ENCODE data around the gene NTM.

Gene NTM

DNA sequence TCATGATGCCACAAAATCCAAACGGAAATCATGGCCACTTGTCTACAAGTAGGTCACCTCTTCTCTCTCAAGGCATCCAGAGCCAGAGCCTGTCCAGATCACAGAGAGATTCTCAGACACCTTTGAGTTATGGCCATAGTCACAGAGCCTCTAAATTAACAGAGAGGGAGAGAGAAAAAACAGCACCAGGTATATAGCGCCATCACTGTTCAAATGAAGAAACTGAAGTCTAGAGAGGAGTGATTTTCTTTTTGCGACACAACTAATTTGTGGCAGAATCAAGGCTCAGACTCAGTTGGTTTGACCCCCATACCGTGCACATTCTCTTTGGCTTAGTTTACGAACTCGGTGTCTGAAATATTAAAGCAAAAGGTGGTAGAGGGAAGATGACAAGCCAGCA is 512.9 kb downstream of the NTM start:
- no peak for DNase-seq

DNA sequence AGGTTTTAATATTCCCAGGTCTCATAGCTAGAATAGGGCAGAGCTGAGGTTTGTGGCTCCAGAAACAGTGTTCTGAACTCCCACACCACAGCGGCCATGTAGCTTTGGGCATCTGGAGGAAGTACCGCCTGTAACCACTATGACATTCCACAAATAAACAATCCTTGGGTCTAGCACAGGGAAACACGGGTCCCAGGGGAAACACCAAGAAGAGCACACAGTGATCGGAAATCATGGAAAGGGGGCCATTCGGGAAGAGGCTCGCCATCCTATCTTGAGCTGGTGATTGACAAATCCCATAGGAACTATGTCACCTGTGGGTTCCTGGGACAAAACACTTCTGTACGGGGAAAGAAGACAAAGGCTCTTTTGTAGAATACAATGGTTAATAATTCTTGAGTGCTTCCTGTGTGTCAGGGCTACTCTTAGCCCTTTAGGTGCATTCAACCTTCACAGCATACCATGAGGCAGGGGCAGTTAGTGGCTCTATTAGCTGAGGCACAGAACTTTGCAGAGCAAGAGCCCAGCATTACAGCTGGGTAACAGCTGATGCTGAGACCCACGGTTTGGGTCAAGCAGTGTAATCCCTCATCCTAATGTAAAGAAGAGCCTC is 514.2 kb downstream of the NTM start:
- no peak for DNase-seq

DNA sequence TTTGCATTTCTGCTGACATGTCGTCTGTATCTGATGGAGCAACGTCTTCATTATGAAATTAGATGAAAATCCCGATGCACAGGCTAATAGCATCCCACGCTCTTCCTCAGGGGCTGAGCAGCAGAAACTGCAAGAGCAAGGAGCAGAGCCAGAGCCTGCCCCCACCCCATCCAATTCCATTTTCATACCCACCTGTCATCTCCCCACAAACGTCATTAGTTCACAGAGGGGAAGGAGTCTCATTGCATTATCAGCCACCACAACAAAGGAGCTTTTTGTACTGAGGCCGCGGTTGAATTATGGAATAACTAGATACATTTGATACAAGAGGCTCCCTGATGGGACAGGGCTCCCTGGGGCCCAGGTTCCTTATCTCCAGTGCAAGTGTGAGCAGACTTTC is 515.0 kb downstream of the NTM start:
- no peak for DNase-seq

DNA sequence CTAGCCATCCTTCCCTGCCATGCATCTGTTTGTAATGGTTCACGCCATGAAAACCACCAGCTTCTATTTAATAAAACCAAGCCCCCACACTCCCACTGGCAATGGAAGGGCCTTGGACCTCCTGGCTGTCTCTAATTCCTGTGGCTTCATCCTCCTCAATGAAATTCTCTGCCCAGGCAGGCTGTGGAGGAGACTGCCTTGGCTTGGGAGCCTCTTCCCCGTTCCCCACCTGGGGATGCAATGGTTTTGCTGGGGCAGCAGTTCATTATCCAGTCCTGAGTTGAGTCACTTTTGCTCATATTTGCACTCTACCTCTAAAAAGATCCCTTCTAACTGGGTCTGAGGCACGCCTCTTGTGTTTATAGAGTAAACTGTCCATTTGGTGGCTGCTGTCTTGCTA is 515.8 kb downstream of the NTM start:
- DNase-seq: no peak

DNA sequence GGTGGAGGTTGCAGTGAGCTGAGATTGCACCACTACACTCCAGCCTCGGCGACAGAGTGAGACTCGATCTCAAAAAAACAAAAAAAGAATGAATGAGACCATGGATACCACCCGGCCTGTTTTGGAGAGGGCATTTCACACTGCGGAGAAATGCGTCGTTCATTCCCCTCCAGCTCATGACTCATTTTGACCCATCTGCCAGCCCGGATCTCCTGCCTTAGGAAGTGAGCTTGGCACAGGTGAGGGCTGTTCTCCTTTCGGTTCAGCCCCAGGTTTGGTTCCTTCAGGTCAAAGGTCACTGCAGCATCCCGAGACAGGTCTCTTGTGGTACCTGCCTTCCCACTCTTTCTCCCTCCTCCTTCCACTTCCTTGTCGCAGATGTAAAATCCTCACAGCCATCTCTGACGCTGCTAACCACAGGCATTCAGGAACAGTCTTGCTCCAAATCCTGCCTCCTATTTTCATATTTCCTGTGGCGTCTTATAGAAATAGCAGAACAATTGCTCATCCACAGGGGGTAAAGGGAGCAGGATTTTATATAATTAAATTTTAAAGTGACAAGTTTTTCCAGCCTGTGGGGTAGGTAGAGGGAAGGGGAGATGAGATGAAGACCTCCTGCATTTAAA is 517.9 kb downstream of the NTM start:
- no peak for DNase-seq

DNA sequence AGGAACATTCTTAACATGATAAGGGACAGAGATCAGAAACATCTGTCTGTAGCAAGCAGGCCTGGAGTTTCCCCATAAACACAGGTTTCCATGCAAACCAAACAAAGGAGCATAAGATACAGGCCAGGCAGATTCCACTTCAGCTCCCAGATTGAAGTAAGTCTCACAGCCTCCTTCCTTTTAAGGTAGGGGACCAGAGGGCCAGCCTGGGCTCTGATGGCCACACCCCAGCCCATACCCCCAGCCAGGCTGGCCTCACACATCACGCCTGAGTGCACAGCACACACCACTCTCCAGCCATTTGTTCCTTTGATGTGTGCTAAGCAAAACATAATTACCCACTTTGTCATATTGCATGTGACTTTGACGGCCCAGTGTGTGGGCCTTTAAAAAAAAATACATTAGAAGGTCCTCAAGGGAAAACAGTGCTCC is 518.7 kb downstream of the NTM start:
- DNase-seq: no peak

DNA sequence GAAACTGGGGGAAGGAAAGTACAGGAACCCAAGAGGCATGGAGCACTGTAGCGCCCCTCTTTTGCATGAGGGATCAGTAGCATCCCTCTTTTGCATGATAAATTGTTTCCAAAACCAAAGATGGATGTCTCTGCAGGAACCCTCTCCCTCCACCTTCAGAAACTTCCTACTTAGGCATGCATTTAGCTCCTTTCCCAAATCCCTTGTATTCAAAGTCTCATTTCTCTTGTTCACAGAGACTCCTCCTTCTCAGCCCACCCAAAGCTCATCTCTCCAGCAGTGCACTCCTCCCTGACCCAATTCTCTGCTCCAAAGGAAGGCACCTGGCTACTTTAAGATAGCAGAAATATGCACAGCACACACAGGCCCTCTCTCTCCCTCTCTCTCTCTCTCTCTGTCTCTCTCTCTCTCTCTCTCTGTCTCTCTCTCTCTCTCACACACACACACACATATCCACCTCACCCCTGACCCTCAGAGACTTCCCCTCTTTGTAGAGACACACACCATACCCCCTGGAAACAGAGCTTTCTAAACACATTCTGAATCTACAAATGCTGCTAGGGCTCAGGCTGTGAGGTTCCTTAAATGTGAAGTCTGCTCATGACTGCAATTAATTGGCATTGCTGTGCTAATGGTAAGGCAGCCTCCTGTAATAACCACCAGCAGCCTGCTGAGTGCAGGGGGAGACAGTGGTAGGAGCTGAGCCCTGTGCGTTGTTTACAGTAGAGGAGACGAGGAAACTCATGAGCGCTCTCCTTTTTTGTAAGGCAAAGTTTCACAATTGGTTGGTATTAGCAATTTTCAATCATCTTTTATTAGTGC is 519.6 kb downstream of the NTM start:
- DNase-seq: no peak

DNA sequence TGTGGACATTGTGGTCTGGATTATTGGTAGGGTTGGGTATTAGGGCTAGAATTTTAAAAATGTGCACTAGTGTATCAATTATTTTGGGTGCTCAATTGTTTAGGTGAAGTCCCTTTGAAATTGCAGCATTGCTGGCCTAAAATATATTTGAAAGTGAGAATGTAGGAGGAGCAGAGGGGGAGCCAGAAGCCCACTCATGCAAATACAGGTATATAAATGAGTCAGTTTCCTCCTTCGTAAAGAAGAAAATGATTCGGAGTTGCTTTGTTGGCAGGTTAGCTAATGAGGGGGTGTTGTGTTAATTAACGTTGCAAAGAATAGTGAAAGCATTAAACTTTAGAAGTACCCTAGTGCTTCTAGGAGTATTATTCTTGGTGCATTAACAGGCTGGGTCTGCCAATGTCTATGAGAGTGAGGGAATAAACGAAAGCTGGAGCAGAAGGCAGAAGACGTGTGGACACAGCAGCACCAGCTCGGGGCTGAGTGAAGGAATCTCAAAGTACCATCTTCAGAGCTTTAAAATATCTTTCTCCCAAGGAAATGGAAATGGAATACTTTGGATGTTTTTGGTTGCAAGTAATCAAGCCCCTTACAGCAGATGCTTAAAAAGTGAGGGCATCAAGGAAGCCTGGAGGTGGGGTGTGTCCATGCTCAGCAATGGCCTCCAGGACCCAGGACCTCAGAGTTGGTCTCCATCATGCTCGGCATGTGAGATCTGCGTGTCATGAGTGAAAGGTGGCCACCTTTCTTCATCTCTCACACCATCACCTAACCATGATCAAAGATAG is 522.9 kb downstream of the NTM start:
- no peak for DNase-seq

DNA sequence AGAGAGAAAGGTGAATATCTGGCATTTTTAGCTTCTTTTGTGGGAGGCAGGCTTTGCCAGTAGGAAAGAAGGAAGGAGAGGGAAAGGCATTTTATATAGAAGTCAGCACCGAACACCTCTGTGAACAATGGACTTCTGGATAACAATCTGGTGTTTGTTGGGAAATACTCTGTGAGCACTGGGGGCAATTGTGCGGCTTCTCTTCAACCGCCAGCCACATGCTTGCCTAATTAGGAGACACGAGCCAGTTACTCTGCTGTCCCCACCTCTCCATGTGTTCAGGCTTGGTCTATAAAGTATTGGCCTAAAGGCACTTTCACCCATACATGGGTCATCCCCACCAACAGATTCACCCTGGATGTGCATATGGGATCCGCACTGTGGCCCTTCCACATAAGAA is 523.6 kb downstream of the NTM start:
- no peak for DNase-seq

DNA sequence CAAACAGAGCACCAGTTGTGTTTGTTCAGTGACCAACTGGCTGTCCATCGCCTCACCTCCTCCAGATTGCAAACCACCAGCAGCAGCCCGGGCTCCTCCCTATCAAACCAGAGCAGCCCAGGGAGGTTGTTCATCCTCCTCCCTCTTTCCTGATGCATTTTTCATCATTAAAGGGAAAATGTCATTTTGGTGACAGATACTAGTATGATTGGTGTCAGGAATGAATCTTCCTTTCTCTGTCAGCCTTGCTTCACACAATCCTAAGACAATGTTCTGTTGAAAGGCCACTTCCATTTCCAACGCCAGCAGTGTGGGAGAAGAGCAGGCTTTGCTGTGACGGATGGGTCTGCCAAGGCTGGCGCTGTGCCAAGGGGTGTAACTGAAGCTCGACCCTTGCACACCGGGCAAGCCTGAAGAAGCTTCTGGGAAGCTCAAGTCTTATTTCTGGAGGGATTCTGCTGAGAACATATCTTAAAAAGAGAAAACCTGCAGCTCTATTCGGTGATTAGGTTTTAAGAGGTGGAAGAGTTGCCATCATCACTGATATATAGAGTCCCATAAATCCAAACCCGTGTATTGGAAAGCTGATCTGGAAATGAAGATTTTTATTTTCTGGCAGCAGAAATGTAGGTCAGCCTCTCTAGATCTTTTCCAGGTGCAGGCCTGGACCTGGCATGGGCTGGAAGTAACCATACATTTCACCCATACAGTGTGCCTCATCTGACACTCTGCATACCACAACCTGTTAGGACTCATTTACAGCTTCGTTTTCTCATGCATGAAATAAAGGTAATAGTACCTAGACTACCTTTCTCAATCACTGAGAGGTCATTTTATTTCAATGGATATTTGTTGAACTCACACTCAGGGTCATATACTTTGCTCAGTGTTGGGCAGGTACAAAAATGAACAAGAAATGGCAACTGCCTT is 524.5 kb downstream of the NTM start:
- DNase-seq: no peak

DNA sequence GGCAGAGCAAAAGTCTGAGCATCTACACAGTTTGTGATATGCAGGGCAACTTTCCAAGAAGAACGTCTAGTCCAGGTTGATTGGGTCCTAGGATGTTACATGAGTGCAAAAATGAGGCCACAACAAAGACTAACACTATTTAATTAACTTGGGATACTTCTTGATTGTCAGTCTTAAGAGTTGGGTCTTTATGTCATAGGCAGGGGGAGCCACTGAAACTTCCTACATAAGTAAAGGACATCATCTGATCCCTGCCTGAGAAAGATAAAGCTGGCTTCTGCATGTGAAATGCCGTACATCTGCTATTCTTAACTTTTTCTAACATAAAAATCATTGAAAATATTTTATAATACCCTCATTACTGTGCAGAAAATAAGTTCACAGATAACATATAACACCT is 525.5 kb downstream of the NTM start:
- no peak for DNase-seq

DNA sequence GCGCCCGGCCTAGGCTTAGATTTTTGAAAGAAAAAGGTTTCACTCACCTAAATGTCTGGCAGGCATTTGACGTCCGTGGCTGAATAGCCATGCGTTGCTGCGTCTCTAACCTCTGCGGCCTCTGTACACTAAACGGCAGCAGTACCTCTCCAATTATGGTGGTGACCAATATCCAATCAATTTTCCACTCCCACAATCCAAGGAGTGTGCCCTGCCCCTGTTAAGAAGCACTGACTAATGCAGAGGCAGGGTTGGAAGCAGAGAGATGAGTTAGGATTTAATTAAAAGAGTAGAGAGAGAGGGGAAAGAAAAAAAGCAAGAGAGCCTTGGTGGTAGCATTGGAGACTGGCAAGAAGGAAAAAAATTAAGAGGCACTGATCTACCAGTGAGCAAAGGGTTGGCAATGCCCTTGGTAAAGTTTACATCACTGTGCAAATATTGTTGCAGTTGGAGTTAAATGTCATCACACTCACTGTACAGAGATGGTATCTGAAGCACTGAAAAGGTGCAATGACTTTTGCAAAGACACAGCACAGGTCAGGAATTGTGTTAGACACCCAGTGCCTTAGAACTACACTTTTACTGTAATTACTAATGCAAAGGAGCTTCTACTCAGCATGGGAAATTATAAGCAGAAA is 526.7 kb downstream of the NTM start:
- DNase-seq: no peak

DNA sequence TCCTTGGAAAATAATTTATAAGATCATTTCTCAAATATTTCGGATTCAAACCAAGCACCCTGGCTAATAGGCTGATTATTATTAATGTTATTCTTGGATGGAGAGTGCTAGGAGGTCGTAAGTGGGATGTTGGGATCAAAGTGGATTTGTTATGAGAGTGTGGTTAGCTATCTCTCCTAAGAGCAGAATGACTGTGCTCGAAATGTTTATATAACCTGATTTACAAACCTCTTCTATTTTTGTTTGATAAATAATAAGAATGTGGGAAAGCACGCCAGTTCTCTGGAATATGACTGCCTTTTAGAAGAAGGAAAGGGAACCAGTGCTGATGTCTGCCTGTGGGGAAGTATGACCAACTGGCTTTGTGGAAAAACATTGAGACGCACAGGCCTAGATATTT is 527.5 kb downstream of the NTM start:
- no peak for DNase-seq

DNA sequence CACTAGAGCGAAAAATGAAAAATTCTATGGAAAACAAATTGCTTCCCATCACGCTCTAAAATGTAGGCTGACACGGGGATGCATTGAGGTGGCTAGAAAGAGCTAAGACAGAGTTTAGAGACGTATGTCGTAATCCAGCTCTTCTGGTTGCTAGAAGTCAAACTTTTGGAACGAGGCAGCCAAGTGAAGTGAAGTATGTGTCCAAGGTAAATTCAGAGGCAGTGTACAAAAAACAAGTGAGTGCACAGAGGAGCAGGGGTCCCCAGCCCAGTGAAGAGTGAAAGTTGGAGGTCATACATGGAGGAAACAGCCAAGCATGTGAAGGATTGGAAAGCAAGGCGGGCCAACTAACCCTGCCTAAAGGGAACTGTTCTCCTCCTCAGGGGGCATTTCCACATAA is 528.5 kb downstream of the NTM start:
- no peak for DNase-seq

DNA sequence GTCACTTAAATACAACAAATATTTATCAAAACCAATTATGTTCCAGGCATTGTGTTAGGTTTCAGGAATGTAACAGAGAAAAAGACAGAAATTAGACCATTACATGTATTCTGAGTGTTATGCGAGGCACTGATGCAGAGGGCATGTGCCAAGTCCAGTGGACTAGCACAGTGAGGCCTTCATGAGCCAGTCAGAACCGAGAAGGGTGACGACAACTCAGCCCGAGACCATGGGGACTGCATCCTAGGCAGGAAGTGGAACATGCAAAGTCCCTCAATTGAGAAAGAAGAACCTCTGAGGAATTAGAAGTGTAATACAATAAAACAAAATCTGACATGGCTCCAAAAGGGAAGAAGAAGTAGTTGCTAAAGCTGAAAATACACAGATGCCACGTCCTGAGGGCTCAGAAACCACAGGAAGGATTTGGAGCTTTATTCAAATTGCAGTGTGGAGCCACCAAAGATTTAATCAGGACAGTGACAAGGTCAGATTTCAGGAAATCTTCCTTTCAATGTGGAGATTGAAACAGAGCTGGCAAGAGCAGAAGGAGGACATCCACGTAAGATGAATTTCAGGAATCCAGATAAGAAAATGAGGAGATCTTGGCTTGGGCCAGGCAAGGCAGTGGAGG is 529.6 kb downstream of the NTM start:
- DNase-seq: peak; percentile 10 to 30 (median 27)

DNA sequence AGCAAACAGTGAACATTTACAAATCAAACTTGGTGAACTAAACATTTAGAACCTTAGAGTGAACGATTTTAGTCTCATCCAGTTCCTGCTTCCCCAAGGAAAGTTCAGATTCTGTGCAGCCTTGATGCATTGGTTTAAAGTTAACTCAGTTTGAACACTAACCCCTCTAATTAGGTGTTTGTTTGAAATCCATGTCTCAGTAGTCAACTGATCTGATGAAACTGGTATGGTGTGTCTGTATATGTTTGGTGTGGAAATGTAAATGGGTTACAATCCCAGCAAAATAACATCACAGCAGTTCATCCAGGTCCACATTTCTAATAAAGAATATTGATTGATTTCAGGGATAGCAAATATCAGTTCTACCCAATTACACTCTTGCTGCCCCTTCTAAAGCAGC is 532.0 kb downstream of the NTM start:
- no peak for DNase-seq

DNA sequence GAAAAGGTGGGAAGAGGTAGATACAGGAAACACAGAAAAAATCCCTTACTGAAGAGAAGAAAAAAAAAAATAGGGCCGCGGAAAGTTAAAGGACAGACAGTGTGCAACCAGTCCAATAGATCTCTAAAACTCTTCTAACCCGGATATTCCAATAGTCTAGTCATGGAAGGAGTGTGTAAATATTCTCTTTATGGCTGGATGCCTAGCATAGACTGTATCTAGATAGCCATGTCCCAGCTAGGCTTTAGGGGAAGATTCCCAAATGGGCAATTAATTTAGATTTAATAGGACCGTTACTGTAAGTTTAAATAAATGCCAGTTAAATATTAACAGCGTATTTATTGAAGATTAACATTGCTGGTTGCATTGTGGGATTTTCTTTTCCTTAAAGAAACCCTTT is 532.7 kb downstream of the NTM start:
- no peak for DNase-seq

DNA sequence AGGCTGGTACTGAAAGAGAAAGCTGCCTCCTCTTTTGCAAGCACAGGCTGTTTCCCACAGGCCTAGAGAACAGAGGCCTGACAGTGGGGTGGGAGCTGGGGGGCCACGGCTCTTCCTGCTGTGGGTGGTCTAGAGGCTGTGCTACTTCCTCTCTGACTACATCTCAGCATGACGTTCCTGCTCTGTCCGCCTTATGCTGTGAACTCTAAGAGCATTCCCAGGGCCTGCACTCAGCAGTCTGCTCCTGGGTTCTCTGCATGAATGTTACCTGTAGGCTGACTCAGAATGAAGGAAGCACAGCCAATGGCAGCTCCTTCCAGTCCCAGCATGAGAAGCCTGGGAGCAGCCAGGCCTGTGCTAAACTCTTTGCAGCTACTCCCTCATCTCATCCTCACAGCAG is 534.3 kb downstream of the NTM start:
- DNase-seq: no peak

DNA sequence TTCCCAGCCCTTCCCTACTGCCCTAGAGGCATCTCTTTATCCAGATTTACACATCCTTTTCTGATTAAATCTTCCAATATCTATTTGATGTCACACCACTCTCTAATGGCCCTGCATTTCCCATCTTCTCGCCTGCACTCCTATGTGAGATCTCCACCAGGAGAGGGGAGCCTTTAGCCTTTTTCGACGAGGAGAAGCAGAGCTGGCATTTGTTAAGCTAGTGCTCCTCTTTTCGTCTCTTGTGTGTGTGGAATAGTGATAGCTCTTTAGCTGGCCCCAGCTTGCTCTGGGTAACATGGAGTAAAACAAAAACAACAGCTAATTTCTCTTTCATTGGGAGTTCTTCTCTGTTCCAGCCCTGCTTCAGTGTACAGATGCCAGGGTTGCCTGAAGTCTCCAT is 536.5 kb downstream of the NTM start:
- DNase-seq: no peak

DNA sequence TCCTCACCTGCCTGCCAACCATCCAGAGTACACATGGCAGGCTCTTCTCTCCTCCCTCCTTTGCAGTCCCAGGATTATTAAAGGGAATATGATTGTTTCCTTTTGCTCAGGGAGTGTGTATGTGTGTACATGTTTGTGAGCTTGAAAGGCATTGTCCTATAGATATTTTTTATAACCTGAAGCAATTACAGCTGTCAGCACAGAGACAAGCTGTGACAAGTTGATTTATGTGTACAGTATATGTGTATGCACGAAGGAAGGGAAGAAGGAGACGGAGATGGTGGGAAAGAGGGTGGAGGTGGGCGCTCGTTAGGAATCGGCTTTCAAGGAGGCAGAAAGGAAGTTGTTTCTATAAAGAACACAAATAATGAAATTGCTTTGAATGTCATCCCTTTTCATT is 537.0 kb downstream of the NTM start:
- no peak for DNase-seq

DNA sequence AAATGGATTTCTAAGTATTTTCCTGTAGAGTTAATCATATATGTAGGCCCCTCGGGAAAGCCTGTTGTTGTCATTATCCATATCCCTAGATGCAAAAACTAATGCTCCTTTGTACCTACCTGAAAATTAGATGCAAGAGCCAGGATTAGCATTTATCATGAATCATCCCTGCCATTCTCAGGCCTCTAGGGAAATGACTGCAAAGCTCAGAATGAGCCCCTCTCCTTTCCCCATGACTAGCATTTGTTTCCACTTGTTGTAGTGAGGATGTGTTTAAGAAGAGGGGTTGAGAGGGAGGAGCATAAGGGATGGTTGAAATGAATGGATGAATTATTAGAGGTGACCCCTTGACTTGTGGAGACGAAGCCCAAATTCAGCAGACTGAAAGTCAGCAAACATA is 537.9 kb downstream of the NTM start:
- DNase-seq: no peak

Measured in suppressor macrophage treated with lipopolysaccharide for 1 hour (primary cell).